CD4-positive, alpha-beta T cell (primary cell): ENCODE data around the gene AUTS2. TPM values are rescaled to one million over a fixed set of nuclear protein-coding genes. Genes with fewer than 3 reads are reported as not detected.

ENCODE experiments used
- ATAC-seq: fragments of 200-7000 bp; cut with Tn5 transposase; one replicate; pipeline ENCODE4 v1.10.0; 2022; ENCODE audit warnings: mild to moderate bottlenecking; ENCODE audit not compliant: poor library complexity
- CTCF ChIA-PET: fragments of 350-600 bp; sonication (Branson Sonifier 250); formaldehyde crosslinking; loops from one replicate; lab custom pipeline; 2021; ENCODE audit warnings: antibody characterized with exemption, inconsistent platforms; lab: Charles Lee
- POLR2A ChIA-PET: fragments of 350-600 bp; sonication (Branson Sonifier 250); formaldehyde crosslinking; loops from one replicate; lab custom pipeline; 2021; ENCODE audit warnings: antibody characterized with exemption, inconsistent platforms; lab: Charles Lee
- DNase-seq, 14 experiments: peaks; one replicate each; pipeline ENCODE4 v3.0.0-alpha.2; 2013 to 2020; ENCODE audit warnings: mixed read lengths in 2 of 14
- H3K27ac ChIP-seq, 2 donors: one replicate each; pipeline versions ENCODE4 v1.5.1 to v1.7.0; 2013; ENCODE audit warnings: low read length in 2 of 2, low read depth in 1 of 2, mild to moderate bottlenecking in 1 of 2
- H3K27me3 ChIP-seq, 2 experiments: 1 replicate in 1 of 2; 2 replicates in 1 of 2; pipeline versions ENCODE4 v1.6.1 to v1.7.0; 2013; ENCODE audit warnings: low read length in 2 of 2, control low read depth in 1 of 2, mild to moderate bottlenecking in 1 of 2, moderate library complexity in 1 of 2; ENCODE audit not compliant: insufficient read depth in 2 of 2, control insufficient read depth in 1 of 2
- H3K36me3 ChIP-seq: one replicate; pipeline ENCODE4 v1.6.1; 2013; ENCODE audit warnings: low read length, control low read depth; ENCODE audit not compliant: insufficient read depth
- H3K4me1 ChIP-seq: one replicate; pipeline ENCODE4 v1.6.1; 2013; ENCODE audit warnings: low read length, control low read depth; ENCODE audit not compliant: insufficient read depth
- H3K4me3 ChIP-seq: one replicate; pipeline ENCODE4 v1.5.1; 2013; ENCODE audit warnings: mild to moderate bottlenecking, low read length, moderate library complexity
- H3K9me3 ChIP-seq, 2 experiments: 1 replicate in 1 of 2; 2 replicates in 1 of 2; pipeline versions ENCODE4 v1.6.1 to v1.7.0; 2013; ENCODE audit warnings: low read length in 2 of 2, mild to moderate bottlenecking in 2 of 2, control low read depth in 1 of 2, moderate library complexity in 1 of 2; ENCODE audit not compliant: control insufficient read depth in 1 of 2, insufficient read depth in 1 of 2
- H3K27ac Mint-ChIP-seq: one replicate; pipeline ENCODE4 v1.8.0; 2020; ENCODE audit warnings: mixed read lengths
- H3K27me3 Mint-ChIP-seq: one replicate; pipeline ENCODE4 v1.8.0; 2021; ENCODE audit warnings: mixed read lengths
- H3K36me3 Mint-ChIP-seq: one replicate; pipeline ENCODE4 v1.8.0; 2021; ENCODE audit warnings: low read depth, mixed read lengths
- H3K4me1 Mint-ChIP-seq: one replicate; pipeline ENCODE4 v1.8.0; 2021; ENCODE audit warnings: low read depth, mixed read lengths
- H3K4me3 Mint-ChIP-seq: one replicate; pipeline ENCODE4 v1.8.0; 2020; ENCODE audit warnings: mild to moderate bottlenecking, mixed read lengths
- H3K9me3 Mint-ChIP-seq: one replicate; pipeline ENCODE4 v1.8.0; 2020; ENCODE audit warnings: mixed read lengths
- CTCF ChIP-seq: fragments of 200-600 bp; IDR thresholded peaks from one replicate; pipeline ENCODE4 v1.8.0; 2022; ENCODE audit warnings: antibody characterized with exemption, mild to moderate bottlenecking
- intact Hi-C, 2 experiments: fragments of 100-400 bp; cut with DNase I in 1 of 2; cut with micrococcal nuclease in 1 of 2; formaldehyde crosslinking; loops; one replicate each; pipeline versions ENCODE4 v1.15.1 to v1.9.0; 2023 to 2025; cut with DNase I, micrococcal nuclease
- total RNA-seq, 174 experiments: library from RNA in 2 of 174; stranded (reverse) in 2 of 174; gene quantifications; one replicate each; pipeline ENCODE4 v1.2.3 and lab custom pipeline; 2021 to 2026

The AUTS2 gene
- total RNA-seq, 2 experiments from 2014 or later, result 43.6 to 47.6 TPM

GRCh38 chr7:69907720-69908119 lies 309.4 kb downstream of the AUTS2 start:
- DNase-seq (no peak), ATAC-seq (no peak)
- H3K27ac Mint-ChIP-seq, result no peak overlapping the region
- Histone ChIP-seq H3K36me3 (no peaks in the 10 kb centered on the region), H3K9me3 (peaks cover 0 to 23% of the 10 kb centered on the region in 2 experiments), H3K27me3 (no peaks in the 10 kb centered on the region), H3K4me3 (no peak overlapping the region), H3K27ac (no peak overlapping the region), H3K4me1 (no peaks in the 10 kb centered on the region)
- no peak overlapping the region for H3K4me3 Mint-ChIP-seq
- H3K4me1 Mint-ChIP-seq, result no peaks in the 10 kb centered on the region
- ChIA-PET POLR2A (no interaction called here), CTCF (no interaction called here)
- H3K27me3 Mint-ChIP-seq, result no peaks in the 10 kb centered on the region
- no peak for TF ChIP-seq CTCF
- no peaks in the 10 kb centered on the region for H3K9me3 Mint-ChIP-seq
- no peaks in the 10 kb centered on the region for H3K36me3 Mint-ChIP-seq
- intact Hi-C loops, result no loop called here

DNA sequence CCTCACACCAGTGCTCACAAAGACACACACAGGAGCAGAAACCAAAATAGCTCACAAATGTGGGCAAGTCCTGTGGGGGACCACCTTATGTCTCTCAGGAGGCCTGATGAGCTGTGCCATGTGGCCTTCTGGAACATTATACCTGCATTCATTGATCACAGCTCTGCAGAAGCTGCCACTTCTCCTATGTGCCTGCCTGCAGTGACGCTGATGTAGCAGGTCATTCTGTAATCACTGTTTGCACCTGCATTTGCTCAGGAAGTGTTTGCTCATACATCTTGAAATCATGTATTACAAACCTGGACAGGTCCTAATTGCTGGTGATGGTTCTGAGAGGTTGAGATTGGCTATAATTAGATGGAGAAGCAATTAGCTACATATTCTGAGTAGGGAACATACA lies 310.2 kb downstream of the AUTS2 start:
- Mint-ChIP-seq H3K36me3 (no peaks in the 10 kb centered on the region), H3K27ac (no peak overlapping the region), H3K9me3 (peaks cover 2% of the 10 kb centered on the region), H3K27me3 (no peaks in the 10 kb centered on the region), H3K4me3 (no peak overlapping the region), H3K4me1 (no peaks in the 10 kb centered on the region)
- intact Hi-C loops, result no loop called here
- no peaks in the 10 kb centered on the region for H3K27me3 ChIP-seq
- POLR2A ChIA-PET, result no interaction called here
- CTCF ChIA-PET, result no interaction called here
- no peak overlapping the region for H3K27ac ChIP-seq
- TF ChIP-seq CTCF, result no peak
- H3K36me3 ChIP-seq, result no peaks in the 10 kb centered on the region
- H3K4me3 ChIP-seq, result no peak overlapping the region
- peaks cover 0 to 23% of the 10 kb centered on the region in 2 experiments for H3K9me3 ChIP-seq
- H3K4me1 ChIP-seq, result no peaks in the 10 kb centered on the region
- no peak for DNase-seq
- no peak for ATAC-seq

GRCh38 chr7:69910150-69910549 lies 311.9 kb downstream of the AUTS2 start:
- H3K27ac ChIP-seq, result no peak overlapping the region
- H3K9me3 ChIP-seq, result peaks cover 0 to 23% of the 10 kb centered on the region in 2 experiments
- H3K36me3 Mint-ChIP-seq, result no peaks in the 10 kb centered on the region
- H3K27ac Mint-ChIP-seq, result no peak overlapping the region
- DNase-seq, result no peak
- CTCF ChIA-PET, result no interaction called here
- peaks cover 3% of the 10 kb centered on the region for H3K9me3 Mint-ChIP-seq
- H3K4me3 Mint-ChIP-seq, result no peak overlapping the region
- no peaks in the 10 kb centered on the region for H3K36me3 ChIP-seq
- H3K27me3 Mint-ChIP-seq, result no peaks in the 10 kb centered on the region
- ATAC-seq, result no peak
- no peaks in the 10 kb centered on the region for H3K27me3 ChIP-seq
- intact Hi-C loops, result no loop called here
- no peak overlapping the region for H3K4me3 ChIP-seq
- no peaks in the 10 kb centered on the region for H3K4me1 Mint-ChIP-seq
- TF ChIP-seq CTCF, result no peak
- no peaks in the 10 kb centered on the region for H3K4me1 ChIP-seq
- POLR2A ChIA-PET, result no interaction called here
